ENCODE results near the gene SURF6. TPM values are rescaled to one million over a fixed set of nuclear protein-coding genes. Genes with fewer than 3 reads are reported as not detected.
"Not testable (repeated sequence)": the region's sequence is repeated elsewhere in the genome, so short reads cannot be mapped to it uniquely, and the experiment has no call there.

SURF6 gene
- total RNA-seq, 1 donor from 2014 or later = 15.0 TPM

DNA sequence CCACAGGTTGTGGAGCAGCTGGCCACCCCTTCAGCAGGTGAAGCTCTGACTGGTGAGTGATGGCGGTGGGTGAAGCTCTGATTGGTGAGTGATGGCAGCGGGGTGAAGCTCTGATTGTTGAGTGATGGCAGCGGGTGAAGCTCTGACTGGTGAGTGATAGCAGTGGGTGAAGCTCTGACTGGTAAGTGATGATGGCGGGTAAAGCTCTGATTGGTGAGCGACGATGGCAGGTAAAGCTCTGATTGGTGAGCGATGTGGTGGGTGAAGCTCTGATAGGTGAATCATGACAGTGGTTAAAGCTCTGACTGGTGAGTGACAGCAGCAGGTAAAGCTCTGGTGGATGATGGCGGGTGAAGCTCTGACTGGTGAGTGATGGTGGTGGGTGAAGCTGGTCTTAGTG is 51.6 kb downstream of the SURF6 start:
- DNase-seq = no peak

DNA sequence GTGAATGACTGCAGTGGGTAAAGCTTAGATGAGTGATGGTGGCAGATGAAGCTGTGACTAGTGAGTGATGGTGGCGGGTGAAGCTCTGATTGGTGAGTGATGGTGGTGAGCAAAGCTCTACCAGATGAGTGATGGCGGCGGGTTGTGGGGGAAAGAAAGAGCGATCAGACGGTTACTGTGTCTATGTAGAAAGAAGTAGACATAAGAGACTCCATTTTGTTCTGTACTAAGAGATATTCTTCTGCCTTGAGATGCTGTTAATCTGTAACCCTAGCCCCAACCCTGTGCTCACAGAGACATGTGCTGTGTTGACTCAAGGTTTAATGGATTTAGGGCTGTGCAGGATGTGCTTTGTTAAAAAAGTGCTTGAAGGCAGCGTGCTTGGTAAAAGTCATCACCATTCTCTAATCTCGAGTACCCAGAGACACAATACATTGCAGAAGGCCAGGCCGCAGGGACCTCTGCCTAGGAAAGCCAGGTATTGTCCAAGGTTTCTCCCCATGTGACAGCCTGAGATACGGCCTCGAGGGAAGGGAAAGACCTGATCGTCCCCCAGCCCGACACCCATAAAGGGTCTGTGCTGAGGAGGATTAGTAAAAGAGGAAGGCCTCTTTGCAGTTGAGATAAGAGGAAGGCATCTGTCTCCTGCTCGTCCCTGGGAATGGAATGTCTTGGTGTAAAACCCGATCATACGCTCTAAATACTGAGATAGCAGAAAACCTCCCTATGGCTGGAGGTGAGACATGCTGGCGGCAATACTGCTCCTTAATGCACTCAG is 52.5 kb downstream of the SURF6 start:
- not testable (repeated sequence) for DNase-seq

DNA sequence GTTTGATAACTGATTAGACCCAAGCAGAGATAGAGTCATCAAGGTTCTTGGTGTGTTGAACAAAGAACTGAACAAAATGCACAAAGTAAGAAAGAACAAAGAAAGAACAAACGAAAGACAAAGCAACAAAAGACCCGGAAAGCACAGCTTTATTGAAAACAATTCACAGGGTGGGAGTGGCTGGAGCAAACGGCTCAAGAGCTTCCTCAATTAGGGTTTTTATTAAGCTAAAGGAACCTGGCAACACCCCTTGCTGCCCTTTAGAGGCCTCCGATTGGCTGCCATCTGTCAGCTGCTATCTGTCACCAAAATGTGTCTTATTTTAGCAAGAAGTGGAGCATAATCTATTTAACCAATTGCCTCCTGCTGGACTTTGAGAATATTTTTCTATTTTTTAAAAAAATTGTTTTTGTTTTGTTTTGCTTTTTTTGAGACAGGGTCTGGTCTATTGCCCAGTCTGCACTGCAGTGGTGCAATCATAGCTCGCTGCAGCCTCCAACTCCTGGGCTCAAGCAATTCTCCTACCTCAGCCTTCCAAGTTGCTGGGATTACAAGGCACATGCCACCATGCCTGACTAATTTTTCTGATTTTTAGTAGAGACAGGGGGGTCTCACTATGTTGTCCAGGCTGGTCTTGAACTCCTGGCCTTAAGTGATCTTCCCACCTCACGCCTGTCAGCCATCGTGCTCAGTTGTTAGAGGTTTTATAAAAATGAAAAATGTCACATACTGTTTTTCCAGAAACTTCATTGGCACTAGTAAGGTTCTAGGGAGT is 53.3 kb downstream of the SURF6 start:
- DNase-seq = no peak

DNA sequence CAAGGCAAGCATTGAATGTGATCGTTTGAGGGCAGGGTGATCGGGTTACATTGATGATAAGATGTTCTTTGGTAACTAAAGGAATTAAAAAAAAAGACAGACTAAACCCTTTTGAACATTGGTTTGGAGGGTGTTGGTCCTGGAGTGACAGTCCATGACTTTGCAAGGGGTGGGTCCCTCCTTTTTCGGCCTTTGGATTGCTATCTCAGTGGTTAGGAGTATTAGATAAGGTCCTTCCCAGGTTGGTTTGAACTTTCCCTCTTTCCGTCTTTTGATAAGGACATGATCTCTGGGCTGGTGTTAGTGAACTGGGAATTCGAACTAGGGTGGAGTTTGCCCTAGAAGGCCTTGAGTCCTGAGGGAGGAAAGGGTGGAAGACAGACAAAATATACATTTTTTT is 55.6 kb downstream of the SURF6 start:
- DNase-seq = no peak

Other genes with a start within 250 kb of the SURF6 start
- 68.7 and 68.9 TPM in 2 replicates for gene RALGDS, start 214.9 kb downstream of the SURF6 start, total RNA-seq
- gene GBGT1, start 172.3 kb downstream of the SURF6 start, total RNA-seq = 15.7 and 28.0 TPM in 2 replicates
- gene OBP2B, start 126.9 kb downstream of the SURF6 start, total RNA-seq = not detected in 2 replicates
- under 0.01 and 0.51 TPM in 2 replicates for gene ABO, start 61.0 kb downstream of the SURF6 start, total RNA-seq
- 17.7 and 26.6 TPM in 2 replicates for gene MED22, start 11.9 kb upstream of the SURF6 start, total RNA-seq
- 1,936 and 2,833 TPM in 2 replicates for gene RPL7A, start 12.0 kb upstream of the SURF6 start, total RNA-seq
- gene SURF1, start 20.3 kb upstream of the SURF6 start, total RNA-seq = 15.3 and 31.1 TPM in 2 replicates
- 11.2 and 11.7 TPM in 2 replicates for gene SURF2, start 20.4 kb upstream of the SURF6 start, total RNA-seq
- gene SURF4, start 39.9 kb upstream of the SURF6 start, total RNA-seq = 370 and 397 TPM in 2 replicates
- gene STKLD1, start 40.2 kb upstream of the SURF6 start, total RNA-seq = 0.47 and 1.2 TPM in 2 replicates
- 16.2 and 26.9 TPM in 2 replicates for gene REXO4, start 81.8 kb upstream of the SURF6 start, total RNA-seq
- 0.84 and 1.0 TPM in 2 replicates for gene ADAMTS13, start 86.2 kb upstream of the SURF6 start, total RNA-seq
- gene CACFD1, start 123.8 kb upstream of the SURF6 start, total RNA-seq = 12.8 and 21.4 TPM in 2 replicates
- 32.0 and 42.1 TPM in 2 replicates for gene SLC2A6, start 142.9 kb upstream of the SURF6 start, total RNA-seq
- gene MYMK, start 188.8 kb upstream of the SURF6 start, total RNA-seq = not detected in 2 replicates
- gene ADAMTSL2, start 198.5 kb upstream of the SURF6 start, total RNA-seq = under 0.01 and 0.17 TPM in 2 replicates